ENCODE measurements around the gene PMEPA1.

DNA sequence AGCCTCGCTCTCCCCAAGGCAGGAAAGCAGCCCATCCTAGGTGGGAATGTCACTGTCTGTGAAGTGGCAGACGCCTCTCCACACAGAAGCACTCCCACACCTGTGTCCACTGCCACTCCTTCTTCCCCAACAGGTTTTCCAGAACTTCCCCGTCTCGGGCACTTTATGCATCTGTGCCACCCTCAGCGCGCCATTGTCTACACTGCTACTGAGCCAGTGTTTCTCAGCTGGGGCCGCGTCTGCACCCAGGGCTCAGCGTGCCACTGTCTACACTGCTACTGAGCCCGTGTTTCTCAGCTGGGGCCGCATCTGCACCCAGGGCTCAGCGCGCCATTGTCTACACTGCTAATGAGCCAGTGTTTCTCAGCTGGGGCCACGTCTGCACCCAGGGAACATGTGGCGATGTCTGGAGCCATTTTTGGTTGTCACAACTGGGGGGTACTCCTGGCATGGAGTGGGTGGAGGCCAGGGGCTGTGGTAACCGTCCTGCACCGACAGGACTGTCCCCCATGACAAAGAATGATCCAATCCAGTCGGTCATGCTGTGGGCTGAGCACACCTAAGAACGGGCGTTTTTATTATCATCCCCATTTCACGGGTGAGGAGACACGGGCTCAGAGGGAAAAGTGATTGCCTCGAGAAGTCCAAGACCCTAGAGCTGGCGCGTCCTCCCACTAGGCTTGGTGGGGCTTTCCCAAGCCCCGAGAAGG lies 47.9 kb downstream of the PMEPA1 start:
- TF ChIP-seq, protein P1, sequence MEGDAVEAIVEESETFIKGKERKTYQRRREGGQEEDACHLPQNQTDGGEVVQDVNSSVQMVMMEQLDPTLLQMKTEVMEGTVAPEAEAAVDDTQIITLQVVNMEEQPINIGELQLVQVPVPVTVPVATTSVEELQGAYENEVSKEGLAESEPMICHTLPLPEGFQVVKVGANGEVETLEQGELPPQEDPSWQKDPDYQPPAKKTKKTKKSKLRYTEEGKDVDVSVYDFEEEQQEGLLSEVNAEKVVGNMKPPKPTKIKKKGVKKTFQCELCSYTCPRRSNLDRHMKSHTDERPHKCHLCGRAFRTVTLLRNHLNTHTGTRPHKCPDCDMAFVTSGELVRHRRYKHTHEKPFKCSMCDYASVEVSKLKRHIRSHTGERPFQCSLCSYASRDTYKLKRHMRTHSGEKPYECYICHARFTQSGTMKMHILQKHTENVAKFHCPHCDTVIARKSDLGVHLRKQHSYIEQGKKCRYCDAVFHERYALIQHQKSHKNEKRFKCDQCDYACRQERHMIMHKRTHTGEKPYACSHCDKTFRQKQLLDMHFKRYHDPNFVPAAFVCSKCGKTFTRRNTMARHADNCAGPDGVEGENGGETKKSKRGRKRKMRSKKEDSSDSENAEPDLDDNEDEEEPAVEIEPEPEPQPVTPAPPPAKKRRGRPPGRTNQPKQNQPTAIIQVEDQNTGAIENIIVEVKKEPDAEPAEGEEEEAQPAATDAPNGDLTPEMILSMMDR (IDR thresholded peaks at IDR 0.05; ENCODE audit: extremely low read depth in 1 of 2, insufficient read depth in 1 of 2, low read depth in 1 of 2, low read length in 2 of 2): no peak
- no peak for TF ChIP-seq EZH2 (IDR thresholded peaks at IDR 0.05; ENCODE audit: borderline replicate concordance, low read depth, low read length, severe bottlenecking)
- TF ChIP-seq POLR2A (IDR thresholded peaks at IDR 0.05; ENCODE audit: low read depth, low read length): no peak
- TF ChIP-seq JUN (IDR thresholded peaks at IDR 0.05; ENCODE audit: borderline replicate concordance, insufficient read depth, insufficient read length, low read depth): no peak
- no peak for TF ChIP-seq GATA2 (IDR thresholded peaks at IDR 0.05; ENCODE audit: insufficient read depth, insufficient read length, low read depth, low read length)

Data from endothelial cell of umbilical vein (primary cell).